WTC11 (cell line): ENCODE data around the gene SBNO2.

Source experiments
- FOXP1 ChIP-seq: sonication (generic); formaldehyde crosslinking; IDR thresholded peaks from 2 replicates; pipeline ENCODE4 v1.8.0; 2022; ENCODE audit warnings: missing genetic modification reagents, mild to moderate bottlenecking, moderate library complexity, borderline replicate concordance
- IRF2 ChIP-seq: sonication (generic); formaldehyde crosslinking; IDR thresholded peaks from 2 replicates; pipeline ENCODE4 v1.8.0; 2022; ENCODE audit warnings: low read depth, missing genetic modification reagents, borderline replicate concordance
- MAX ChIP-seq: sonication (generic); formaldehyde crosslinking; IDR thresholded peaks from 2 replicates; pipeline ENCODE4 v1.8.0; 2022; ENCODE audit warnings: mild to moderate bottlenecking, missing genetic modification reagents
- PREB ChIP-seq: sonication (generic); formaldehyde crosslinking; IDR thresholded peaks from 2 replicates; pipeline ENCODE4 v1.8.1; 2022; ENCODE audit warnings: mild to moderate bottlenecking, missing genetic modification reagents, moderate library complexity, borderline replicate concordance
- USF1 ChIP-seq: sonication (generic); formaldehyde crosslinking; IDR thresholded peaks from 2 replicates; pipeline ENCODE4 v1.8.0; 2022; ENCODE audit warnings: mild to moderate bottlenecking, missing genetic modification reagents
- ZNF317 ChIP-seq: sonication (generic); formaldehyde crosslinking; IDR thresholded peaks from 2 replicates; pipeline ENCODE4 v1.8.1; 2023; ENCODE audit warnings: low read depth, mild to moderate bottlenecking, moderate library complexity, missing genetic modification reagents, borderline replicate concordance
- TF ChIP-seq, protein P1 (sequence below): fragments of 200-600 bp; IDR thresholded peaks from 2 replicates; pipeline ENCODE4 v1.8.0; 2022; ENCODE audit warnings: antibody characterized with exemption
- TF ChIP-seq, protein P2 (sequence below): sonication (generic); formaldehyde crosslinking; IDR thresholded peaks from 2 replicates; pipeline ENCODE4 v1.8.1; 2022; ENCODE audit warnings: low read depth, missing genetic modification reagents, borderline replicate concordance

- TF ChIP-seq USF1: no peak
- TF ChIP-seq PREB (CRISPR knock-in tag): no peak
- no peak for TF ChIP-seq ZNF317
- no peak for TF ChIP-seq FOXP1
- TF ChIP-seq, protein P1, sequence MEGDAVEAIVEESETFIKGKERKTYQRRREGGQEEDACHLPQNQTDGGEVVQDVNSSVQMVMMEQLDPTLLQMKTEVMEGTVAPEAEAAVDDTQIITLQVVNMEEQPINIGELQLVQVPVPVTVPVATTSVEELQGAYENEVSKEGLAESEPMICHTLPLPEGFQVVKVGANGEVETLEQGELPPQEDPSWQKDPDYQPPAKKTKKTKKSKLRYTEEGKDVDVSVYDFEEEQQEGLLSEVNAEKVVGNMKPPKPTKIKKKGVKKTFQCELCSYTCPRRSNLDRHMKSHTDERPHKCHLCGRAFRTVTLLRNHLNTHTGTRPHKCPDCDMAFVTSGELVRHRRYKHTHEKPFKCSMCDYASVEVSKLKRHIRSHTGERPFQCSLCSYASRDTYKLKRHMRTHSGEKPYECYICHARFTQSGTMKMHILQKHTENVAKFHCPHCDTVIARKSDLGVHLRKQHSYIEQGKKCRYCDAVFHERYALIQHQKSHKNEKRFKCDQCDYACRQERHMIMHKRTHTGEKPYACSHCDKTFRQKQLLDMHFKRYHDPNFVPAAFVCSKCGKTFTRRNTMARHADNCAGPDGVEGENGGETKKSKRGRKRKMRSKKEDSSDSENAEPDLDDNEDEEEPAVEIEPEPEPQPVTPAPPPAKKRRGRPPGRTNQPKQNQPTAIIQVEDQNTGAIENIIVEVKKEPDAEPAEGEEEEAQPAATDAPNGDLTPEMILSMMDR: no peak
- TF ChIP-seq IRF2: no peak
- TF ChIP-seq, protein P2, sequence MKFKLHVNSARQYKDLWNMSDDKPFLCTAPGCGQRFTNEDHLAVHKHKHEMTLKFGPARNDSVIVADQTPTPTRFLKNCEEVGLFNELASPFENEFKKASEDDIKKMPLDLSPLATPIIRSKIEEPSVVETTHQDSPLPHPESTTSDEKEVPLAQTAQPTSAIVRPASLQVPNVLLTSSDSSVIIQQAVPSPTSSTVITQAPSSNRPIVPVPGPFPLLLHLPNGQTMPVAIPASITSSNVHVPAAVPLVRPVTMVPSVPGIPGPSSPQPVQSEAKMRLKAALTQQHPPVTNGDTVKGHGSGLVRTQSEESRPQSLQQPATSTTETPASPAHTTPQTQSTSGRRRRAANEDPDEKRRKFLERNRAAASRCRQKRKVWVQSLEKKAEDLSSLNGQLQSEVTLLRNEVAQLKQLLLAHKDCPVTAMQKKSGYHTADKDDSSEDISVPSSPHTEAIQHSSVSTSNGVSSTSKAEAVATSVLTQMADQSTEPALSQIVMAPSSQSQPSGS (CRISPR knock-in tag): no peak
- no peak for TF ChIP-seq MAX (CRISPR knock-in tag)
These were observed 15.1 kb downstream of the SBNO2 start for GRCh38 chr19:1158885-1159448.
